EL (cell line): Measurements from ENCODE around the gene CHST13.

Experiments
- DNase-seq: peaks from one replicate; pipeline ENCODE4 v3.0.0-alpha.2; 2016

The CHST13 gene

GRCh38 chr3:126543457-126544061, 19.6 kb downstream of the CHST13 start:
- DNase-seq: no peak

DNA sequence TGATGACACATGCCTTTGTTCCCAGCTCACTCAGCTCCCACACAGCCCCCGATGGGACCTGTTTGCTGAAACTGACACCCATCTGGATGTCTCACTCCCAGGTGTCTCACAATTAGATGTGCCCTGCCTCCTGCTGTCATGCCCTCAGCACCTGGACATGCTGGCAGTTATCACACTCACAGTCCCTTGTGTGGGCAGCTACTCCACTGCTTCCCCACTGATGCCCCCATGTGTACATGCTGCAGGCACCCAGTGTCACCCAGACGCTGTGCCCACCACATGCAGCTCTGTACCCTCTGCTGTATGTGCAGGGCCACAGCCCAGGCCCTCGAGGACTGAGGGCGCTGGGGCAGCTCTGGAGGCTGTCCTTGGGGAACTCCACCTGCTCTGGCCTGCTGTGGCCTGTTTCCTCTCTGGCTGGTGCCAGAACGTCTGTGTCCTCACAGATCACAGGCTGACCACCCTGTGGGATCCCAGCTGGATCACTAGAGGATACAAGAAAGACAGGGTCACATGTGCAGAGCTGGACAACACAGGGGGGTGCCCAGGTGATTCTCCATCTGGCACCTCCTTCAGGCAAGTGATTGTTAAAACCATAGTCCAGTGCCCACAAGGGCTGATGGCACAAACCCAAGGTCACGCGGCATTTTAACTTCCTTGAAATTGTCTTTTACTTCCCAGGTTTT, 20.8 kb downstream of the CHST13 start:
- no peak for DNase-seq

GRCh38 chr3:126545544-126545943, 21.6 kb downstream of the CHST13 start:
- DNase-seq: no peak

DNA sequence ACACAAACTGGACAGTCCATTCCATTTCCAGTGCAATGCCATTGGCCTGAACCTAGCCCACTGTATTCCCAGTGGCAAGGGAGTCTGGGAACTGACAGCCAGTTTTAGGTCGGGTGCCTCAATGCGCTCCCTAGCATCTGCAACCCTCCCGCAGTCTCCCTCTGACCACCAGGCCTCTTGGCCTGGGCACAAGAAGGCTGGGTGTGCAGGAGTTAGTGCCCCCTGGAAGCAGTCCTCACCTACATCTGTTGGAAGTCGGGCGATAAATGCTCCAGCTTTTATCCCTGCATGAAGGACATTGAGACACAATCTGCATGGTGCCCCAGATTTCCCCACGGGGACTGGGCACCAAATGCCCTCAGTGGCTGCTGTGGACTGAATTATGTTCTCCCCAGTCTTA, 22.1 kb downstream of the CHST13 start:
- DNase-seq: no peak

DNA sequence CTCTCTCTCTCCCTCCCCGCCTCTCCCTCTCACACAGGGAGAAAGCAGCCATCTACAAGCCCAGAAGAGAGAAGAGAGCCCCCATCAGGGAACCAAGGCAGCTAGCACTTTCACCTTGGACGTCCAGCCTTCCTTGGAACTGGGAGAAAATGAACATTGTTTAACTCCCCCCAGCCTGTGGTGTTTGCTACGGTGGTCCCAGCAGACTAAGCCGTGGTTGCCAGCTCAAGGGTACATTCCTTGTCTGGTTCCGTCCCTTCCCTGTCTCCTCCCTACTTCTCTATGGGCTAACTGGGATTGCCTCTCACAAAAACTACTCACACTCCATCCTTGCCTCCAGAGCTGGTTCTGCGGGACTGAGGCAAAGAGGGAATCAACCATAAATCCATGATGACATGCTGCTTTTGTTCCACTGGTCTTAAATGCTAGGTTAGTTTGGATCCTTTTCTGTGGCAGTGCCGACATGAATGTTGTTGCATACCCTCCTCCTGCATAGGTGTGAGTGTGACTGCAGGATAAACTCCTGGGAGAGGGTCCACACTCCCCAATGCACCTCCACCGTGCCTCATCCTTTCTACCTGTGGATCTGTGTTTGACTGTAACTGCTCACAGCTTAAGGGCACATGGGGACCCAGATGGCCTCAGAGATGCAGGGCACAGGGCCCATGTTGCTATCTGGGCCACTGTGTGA, 22.7 kb downstream of the CHST13 start:
- no peak for DNase-seq

- no peak for DNase-seq
Measured at GRCh38 chr3:126547721-126548120, 23.8 kb downstream of the CHST13 start.

- DNase-seq: no peak
Measured at GRCh38 chr3:126548556-126549466, 24.9 kb downstream of the CHST13 start.

DNA sequence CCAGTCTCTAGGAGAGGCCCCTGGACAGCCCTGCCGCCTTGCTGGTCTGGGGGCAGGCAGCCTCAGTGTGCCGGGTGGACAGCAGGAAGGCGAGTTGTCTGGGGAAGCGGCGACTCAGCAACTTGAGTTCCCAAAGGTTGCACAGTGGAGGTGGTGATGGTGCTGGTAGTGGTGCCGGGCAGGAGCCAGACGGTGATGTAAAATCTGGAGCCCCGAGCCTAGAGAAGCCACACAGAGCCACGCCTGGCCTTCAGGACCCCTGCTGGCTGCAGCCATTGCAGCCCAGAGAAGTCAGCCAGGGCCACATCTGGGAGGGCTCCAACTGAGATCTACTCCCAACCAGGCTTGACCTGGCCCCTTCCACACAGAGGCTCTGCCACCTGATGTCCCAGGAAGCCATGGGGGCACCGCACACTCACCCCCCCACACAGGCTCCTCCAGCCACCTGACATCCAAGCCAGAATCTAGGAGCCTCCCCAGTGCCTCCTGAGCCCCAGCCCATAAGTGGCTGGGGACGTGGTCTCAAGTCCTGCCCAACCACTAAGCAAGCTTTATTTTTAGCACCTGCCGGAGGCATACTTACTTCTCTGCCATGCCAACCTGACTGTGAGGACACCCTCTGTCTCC, 26.0 kb downstream of the CHST13 start:
- DNase-seq: no peak

- no peak for DNase-seq
Measured at GRCh38 chr3:126550488-126551051, 26.6 kb downstream of the CHST13 start.

DNA sequence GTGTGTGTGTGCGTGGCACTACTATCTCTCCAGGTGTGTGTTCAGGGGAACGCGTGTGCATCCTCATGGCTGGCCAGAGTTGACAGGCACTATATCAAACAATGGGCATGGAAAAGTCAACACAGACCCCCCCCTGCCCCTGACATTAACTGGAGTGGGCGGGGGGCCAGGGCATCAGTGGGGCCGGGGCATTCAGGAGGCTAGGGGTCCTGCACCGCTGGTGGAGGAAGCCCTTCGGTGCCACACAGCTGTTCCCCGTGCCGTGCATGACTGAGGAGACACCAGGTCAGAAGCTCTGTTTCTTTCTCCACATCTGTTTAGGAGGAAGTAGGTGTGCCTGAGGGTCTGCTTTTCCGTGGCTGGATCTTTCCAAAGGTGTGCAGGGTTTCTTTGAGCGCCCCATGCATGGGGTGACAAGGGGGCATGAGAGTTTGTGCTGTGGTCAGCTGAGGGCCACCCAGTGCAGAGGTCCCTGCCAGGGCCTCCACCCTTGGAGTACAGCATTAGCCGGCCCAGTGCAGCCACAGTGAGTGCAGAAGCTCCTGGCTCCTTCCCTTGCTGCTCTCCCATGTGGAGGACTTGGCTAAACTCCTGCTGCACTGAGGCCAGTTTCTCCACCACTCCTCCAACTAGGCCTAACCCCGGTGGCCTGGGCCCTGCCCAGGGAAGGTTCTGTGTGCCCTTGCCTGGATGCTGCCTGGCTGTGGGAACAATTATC, 27.3 kb downstream of the CHST13 start:
- DNase-seq: no peak

GRCh38 chr3:126551839-126552687, 28.1 kb downstream of the CHST13 start:
- no peak for DNase-seq

GRCh38 chr3:126552688-126553283, 28.8 kb downstream of the CHST13 start:
- DNase-seq: no peak

GRCh38 chr3:126553284-126554084, 29.5 kb downstream of the CHST13 start:
- no peak for DNase-seq

GRCh38 chr3:126554560-126555525, 30.9 kb downstream of the CHST13 start:
- DNase-seq: no peak

- DNase-seq: no peak
Measured at GRCh38 chr3:126555795-126556636, 32.1 kb downstream of the CHST13 start.

DNA sequence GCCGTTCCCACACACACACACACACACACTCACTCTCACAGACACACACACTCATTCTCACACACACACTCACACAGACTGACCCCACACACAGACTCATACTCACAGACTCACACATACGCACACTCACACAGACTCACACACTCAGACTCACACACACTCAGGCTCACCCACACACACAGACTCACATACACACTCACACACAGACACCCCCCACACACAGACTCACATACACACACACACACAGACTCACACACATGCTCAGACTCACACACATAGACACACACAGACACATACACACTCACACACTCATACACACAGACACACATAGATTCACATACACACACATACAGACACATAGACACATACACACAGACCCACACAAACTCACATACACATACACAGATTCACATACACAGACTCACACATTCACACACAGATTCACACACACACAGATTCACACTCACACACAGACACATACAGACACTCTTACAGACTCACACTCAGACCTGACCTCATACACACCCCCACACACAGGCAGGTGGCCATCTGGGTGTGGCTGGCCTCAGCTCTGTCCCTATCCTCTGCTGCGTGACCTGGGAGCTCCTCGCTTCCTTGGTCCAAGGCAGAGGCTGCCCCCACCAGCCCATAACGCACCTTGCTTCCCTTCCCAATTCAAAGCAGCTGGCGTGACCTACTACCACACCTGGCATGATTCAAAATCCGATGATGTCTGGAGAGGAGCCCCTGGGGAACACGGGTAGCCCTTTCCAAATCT, 32.9 kb downstream of the CHST13 start:
- no peak for DNase-seq
